ENCODE results near the gene SNRPB. TPM values are rescaled to one million over a fixed set of nuclear protein-coding genes. Genes with fewer than 3 reads are reported as not detected.
A peak's percentile ranks its signal among the peaks of the same experiment; 100 is the strongest.

The SNRPB gene
- 137 and 142 TPM in 2 replicates for polyA plus RNA-seq (2011; rRNA removed)
- 47.7 and 63.0 TPM in 2 replicates for polyA minus RNA-seq (2011; rRNA and poly(A)+ RNA removed)

DNA sequence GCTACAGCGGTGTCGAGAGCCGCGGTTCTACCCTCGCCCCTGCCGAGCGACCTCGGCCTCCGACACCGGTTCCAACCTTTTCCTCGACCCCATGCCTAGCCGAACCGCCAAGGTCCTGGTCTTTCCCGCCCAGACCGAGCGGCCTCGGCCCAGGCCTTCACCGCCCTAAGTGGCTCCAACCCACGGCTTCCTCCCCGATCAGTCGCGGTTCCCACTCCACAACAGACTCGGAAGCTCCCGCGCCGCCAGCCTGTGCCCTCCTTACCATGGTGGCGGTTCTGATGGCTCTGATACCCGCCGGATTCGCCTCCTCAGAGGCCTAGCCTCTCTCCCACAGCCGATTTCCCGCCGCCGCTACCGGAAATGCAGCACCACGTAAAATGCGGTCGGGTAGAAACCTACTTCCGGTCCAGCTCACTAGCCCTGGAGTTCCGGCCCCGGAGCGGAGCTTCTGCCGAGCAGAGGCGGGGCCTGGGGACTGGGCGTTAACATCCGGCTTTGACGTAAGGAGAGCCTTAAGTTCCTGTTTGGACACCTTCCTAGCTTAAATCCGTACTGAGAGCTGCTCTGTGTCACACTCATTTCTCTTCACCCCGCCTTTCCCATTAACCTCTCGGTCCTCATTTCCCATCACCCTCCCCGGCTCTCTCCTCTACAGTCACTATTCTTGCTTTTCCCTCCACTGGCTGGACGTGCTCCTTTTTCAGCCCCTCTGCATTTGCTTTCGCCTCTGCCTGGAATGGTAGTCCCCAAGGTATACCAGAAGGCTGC is at the start of gene SNRPB:
TSS of gene SNRPB (minus strand) at position 367 of the 771 bp plus-strand sequence. CDS start at position 268, 99 bp downstream.
- Histone ChIP-seq H3K4me3 (ENCODE audit: low read depth, low read length) (peak within 1 kb of the TSS; percentile 94), H3K27ac (ENCODE audit: low read depth, low read length) (peak within 1 kb of the TSS; percentile 96), H3K9me3 (ENCODE audit: control insufficient read depth, insufficient read depth, low read length) (no peaks in the 10 kb centered on the region; the same call in 1 of the 2 replicates), H3K27me3 (ENCODE audit: control insufficient read depth, insufficient read depth, low read length) (no peaks in the 10 kb centered on the region)
- TF ChIP-seq CTCF (IDR thresholded peaks at IDR 0.05; ENCODE audit: low read depth, low read length) = no peak
- POLR2A ChIA-PET = interaction anchor here (0.6 to 2.2 kb wide), 12 partner anchors 12 to 1320 kb away, joined by 3 to 21 read pairs (median 4); partner anchors contain the start of genes NOP56 and ZNF343
- CTCF ChIA-PET = interaction anchor here (0.9 to 2.6 kb wide), 7 partner anchors 14 to 180 kb away, joined by 3 to 13 read pairs (median 3); no protein-coding TSS in a partner anchor
- DNase-seq (ENCODE audit: low read depth, low spot score) = peak; percentile 97

DNA sequence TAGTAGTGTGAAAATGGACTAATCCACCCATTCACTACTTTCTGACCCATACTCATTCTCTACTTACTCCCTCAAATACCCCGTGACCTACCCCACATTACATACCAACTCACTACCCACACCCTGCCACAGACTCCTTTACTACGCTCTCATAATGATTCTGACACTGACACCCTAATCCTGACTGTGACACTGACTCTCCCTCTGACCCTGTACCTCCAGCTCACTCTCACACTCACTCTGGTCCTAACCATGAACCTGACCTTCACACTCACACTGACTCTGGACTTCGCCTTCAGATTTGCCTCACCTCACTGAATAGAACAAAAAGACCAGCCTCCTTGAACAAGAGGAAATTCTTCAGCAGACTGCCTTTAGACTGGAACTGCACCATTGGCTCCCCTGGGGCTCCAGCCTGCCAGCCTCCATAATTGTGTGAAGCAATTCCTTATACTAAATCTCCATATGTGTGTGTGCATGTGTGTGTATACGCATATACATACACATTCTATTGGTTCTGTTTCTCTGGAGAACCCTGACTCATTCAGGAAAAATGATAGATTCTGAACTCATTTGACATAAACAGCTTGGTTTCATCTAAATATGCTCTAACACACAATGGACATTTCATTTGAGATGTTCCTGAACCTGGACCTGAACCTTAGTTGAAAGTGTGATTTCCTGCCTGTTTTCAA is 48.7 kb upstream of the SNRPB start:
- Histone ChIP-seq H3K4me3 (ENCODE audit: low read depth, low read length) (no peak overlapping the region), H3K27ac (ENCODE audit: low read depth, low read length) (peak overlapping the region; percentile 90), H3K27me3 (ENCODE audit: control insufficient read depth, insufficient read depth, low read length) (no peaks in the 10 kb centered on the region), H3K9me3 (ENCODE audit: control insufficient read depth, insufficient read depth, low read length) (no peaks in the 10 kb centered on the region)
- peak; percentile 67 for DNase-seq (ENCODE audit: low read depth, low spot score)
- POLR2A ChIA-PET = interaction anchor here (1.2 kb wide), 1 partner anchor 10 kb away, joined by 3 read pairs; no protein-coding TSS in a partner anchor
- CTCF ChIA-PET = interaction anchor here (5.6 kb wide), 1 partner anchor 129 kb away, joined by 81 read pairs; no protein-coding TSS in a partner anchor
- no peak for TF ChIP-seq CTCF (IDR thresholded peaks at IDR 0.05; ENCODE audit: low read depth, low read length)

DNA sequence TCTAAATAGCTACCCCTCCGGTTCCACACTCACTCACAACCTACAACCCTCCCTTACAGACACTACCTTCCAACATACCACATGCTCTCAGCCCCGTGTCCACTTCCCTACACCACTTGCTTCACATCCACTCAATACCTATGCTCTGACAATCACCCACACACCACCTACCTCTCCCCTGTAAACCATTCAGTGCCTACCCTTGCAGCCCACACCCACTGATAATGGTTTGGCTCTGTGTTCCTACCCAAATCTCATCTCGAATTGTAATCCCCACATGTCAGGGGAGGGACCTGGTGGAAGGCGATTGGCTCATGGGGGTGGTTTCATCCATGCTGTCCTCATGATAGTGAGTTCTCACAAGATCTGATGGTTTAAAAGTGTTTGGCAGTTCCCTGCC is 48.0 kb upstream of the SNRPB start:
- ChIA-PET POLR2A (interaction anchor here (1.3 kb wide), 1 partner anchor 133 kb away, joined by 4 read pairs; the partner anchor contains the start of gene NOP56), CTCF (no interaction called here)
- H3K27ac ChIP-seq (ENCODE audit: low read depth, low read length) = no peak overlapping the region

DNA sequence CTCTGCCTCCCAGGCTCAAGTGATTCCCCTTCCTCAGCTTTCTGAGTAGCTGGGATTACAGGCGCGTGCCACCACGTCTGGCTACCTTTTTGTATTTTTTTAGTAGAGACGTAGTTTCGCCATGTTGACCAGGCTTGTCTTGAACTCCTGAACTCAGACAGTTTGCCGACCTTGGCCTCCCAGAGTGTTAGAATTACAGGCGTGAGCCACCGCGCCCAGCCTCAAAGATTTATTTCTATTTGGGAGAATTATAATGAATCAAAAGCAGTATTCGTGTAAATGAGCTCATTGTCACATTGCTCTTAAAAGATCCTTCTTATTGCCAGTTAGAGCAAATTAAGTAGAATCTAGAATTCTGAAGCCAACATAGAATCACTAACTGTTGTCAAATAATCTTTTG is 47.5 kb upstream of the SNRPB start:
- no peak for TF ChIP-seq CTCF (IDR thresholded peaks at IDR 0.05; ENCODE audit: low read depth, low read length)
- Histone ChIP-seq H3K9me3 (ENCODE audit: control insufficient read depth, insufficient read depth, low read length) (no peaks in the 10 kb centered on the region), H3K27me3 (ENCODE audit: control insufficient read depth, insufficient read depth, low read length) (no peaks in the 10 kb centered on the region), H3K27ac (ENCODE audit: low read depth, low read length) (no peak overlapping the region), H3K4me3 (ENCODE audit: low read depth, low read length) (no peak overlapping the region)
- CTCF ChIA-PET = no interaction called here
- POLR2A ChIA-PET = interaction anchor here (1.3 kb wide), 1 partner anchor 134 kb away, joined by 4 read pairs; the partner anchor contains the start of gene NOP56
- no peak for DNase-seq (ENCODE audit: low read depth, low spot score)

More for the DNA sequence above, 48.0 kb upstream of the SNRPB start:
- H3K27me3 ChIP-seq (ENCODE audit: control insufficient read depth, insufficient read depth, low read length) = no peaks in the 10 kb centered on the region
- DNase-seq (ENCODE audit: low read depth, low spot score) = no peak
- no peaks in the 10 kb centered on the region for H3K9me3 ChIP-seq (ENCODE audit: control insufficient read depth, insufficient read depth, low read length)
- no peak for TF ChIP-seq CTCF (IDR thresholded peaks at IDR 0.05; ENCODE audit: low read depth, low read length)
- no peak overlapping the region for H3K4me3 ChIP-seq (ENCODE audit: low read depth, low read length)
